ENCODE measurements around the gene TUBB4A. TPM values are rescaled to one million over a fixed set of nuclear protein-coding genes. Genes with fewer than 3 reads are reported as not detected.
A peak's percentile ranks its signal among the peaks of the same experiment; 100 is the strongest.

TUBB4A gene
- total and polyA plus RNA-seq, 2 experiments from 2014 or later = 4.4 to 7.3 TPM

DNA sequence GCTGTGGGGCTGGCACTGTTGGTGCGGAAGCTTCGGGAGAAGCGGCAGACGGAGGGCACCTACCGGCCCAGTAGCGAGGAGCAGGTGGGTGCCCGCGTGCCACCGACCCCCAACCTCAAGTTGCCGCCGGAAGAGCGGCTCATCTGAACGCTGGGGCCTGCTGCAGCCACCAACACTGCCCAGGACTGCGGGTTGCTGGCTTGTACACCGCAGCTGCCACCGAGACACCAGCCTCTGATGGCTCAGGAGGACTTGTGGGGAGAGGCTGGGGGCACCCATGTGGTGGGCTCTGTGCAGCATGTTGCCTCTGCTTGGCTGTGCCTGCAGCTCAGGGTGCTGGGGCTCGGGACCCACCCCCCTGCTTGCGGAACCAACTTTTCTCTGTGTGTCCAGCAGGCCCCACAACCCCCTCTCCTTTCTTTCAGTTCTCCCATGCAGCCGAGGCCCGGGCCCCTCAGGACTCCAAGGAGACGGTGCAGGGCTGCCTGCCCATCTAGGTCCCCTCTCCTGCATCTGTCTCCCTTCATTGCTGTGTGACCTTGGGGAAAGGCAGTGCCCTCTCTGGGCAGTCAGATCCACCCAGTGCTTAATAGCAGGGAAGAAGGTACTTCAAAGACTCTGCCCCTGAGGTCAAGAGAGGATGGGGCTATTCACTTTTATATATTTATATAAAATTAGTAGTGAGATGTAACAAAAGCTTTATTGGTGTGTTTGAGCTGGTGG is 35.4 kb downstream of the TUBB4A start:
- Histone ChIP-seq H3K4me3 (no peak overlapping the region), H3K27ac (no peak overlapping the region), H3K9me2 (replicated peaks; ENCODE audit: insufficient read depth) (no peaks in the 10 kb centered on the region), H3K36me3 (replicated peaks; ENCODE audit: insufficient read depth, low read depth) (no peaks in the 10 kb centered on the region), H3K4me2 (no peak overlapping the region), H3K79me2 (peaks cover 15% of the 10 kb centered on the region), H3K9me3 (ENCODE audit: low read depth) (no peaks in the 10 kb centered on the region), H4K20me1 (ENCODE audit: insufficient read depth, poor library complexity, severe bottlenecking) (peaks cover 4% of the 10 kb centered on the region), H3K4me1 (ENCODE audit: insufficient read depth) (no peaks in the 10 kb centered on the region), H3K27me3 (no peaks in the 10 kb centered on the region), H2AFZ (no peak overlapping the region)
- DNase-seq (ENCODE audit: low spot score) = no peak
- WGBS (ENCODE audit: low lambda C conversion rate, missing lambda C conversion rate) = 93% methylated on average over 21 of the region's 21 CpGs
- TF ChIP-seq, protein P1, sequence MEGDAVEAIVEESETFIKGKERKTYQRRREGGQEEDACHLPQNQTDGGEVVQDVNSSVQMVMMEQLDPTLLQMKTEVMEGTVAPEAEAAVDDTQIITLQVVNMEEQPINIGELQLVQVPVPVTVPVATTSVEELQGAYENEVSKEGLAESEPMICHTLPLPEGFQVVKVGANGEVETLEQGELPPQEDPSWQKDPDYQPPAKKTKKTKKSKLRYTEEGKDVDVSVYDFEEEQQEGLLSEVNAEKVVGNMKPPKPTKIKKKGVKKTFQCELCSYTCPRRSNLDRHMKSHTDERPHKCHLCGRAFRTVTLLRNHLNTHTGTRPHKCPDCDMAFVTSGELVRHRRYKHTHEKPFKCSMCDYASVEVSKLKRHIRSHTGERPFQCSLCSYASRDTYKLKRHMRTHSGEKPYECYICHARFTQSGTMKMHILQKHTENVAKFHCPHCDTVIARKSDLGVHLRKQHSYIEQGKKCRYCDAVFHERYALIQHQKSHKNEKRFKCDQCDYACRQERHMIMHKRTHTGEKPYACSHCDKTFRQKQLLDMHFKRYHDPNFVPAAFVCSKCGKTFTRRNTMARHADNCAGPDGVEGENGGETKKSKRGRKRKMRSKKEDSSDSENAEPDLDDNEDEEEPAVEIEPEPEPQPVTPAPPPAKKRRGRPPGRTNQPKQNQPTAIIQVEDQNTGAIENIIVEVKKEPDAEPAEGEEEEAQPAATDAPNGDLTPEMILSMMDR (IDR thresholded peaks at IDR 0.05; ENCODE audit: poor library complexity) = no peak
- no peak for TF ChIP-seq EZH2 (IDR thresholded peaks at IDR 0.05; ENCODE audit: borderline replicate concordance)
- no peak for TF ChIP-seq EZH2phosphoT487 (IDR thresholded peaks at IDR 0.05; ENCODE audit: low read depth, severe bottlenecking, unreplicated experiment)

DNA sequence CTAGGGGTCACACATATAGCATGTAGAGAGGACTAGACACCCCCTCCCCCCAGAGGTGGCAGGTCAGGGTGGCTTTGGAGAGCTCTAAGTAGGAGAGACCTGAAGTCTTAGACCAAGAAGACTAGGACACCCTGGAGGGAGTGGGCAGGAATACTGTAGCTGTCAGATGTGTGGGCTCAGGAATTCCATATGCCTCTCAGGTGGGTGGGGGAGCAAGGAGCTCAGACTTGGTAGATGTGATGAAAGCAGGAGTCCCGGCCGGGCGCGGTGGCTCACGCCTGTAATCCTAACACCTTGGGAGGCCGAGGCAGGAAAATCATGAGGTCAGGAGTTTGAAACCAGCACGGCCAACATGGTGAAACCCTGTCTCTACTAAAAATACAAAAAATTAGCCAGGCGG is 36.4 kb downstream of the TUBB4A start:
- Histone ChIP-seq H3K27ac (no peak overlapping the region), H3K4me3 (no peak overlapping the region), H3K79me2 (peaks cover 15% of the 10 kb centered on the region)

DNA sequence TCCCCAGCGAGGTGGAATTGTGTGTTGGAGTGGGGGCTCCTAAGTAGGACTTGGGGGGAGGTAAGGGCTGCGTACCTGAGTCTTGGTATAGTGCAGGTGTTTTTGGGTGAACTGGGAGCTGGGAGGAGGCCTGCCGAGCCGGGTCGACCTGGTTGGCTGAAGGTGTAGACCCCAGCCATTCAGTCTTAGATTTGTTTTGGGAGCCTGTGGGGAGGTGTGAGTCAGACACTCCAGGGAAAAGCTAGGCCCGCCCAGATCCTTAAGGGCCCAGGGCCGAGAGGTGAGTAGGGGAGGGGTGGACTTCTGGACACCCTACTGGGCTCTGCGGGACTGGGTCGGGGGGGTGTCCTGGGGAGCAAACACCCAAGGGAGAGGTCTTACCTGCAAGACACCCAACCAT is 37.1 kb downstream of the TUBB4A start:
- Histone ChIP-seq H3K79me2 (peaks cover 15% of the 10 kb centered on the region), H3K27me3 (no peaks in the 10 kb centered on the region), H3K4me3 (peak overlapping the region; percentile 75), H3K9me3 (ENCODE audit: low read depth) (no peaks in the 10 kb centered on the region), H3K27ac (peak overlapping the region; percentile 96), H3K9me2 (replicated peaks; ENCODE audit: insufficient read depth) (no peaks in the 10 kb centered on the region), H2AFZ (no peak overlapping the region), H4K20me1 (ENCODE audit: insufficient read depth, poor library complexity, severe bottlenecking) (peaks cover 4% of the 10 kb centered on the region), H3K36me3 (replicated peaks; ENCODE audit: insufficient read depth, low read depth) (no peaks in the 10 kb centered on the region), H3K4me2 (peak overlapping the region; percentile 81), H3K4me1 (ENCODE audit: insufficient read depth) (no peaks in the 10 kb centered on the region)
- 12% methylated on average over 8 of the region's 9 CpGs for WGBS (ENCODE audit: low lambda C conversion rate, missing lambda C conversion rate)
- peak; percentile 33 for DNase-seq (ENCODE audit: low spot score)
- TF ChIP-seq EZH2 (IDR thresholded peaks at IDR 0.05; ENCODE audit: borderline replicate concordance) (no peak), EZH2phosphoT487 (IDR thresholded peaks at IDR 0.05; ENCODE audit: low read depth, severe bottlenecking, unreplicated experiment) (no peak)
- TF ChIP-seq, protein P1 (IDR thresholded peaks at IDR 0.05; ENCODE audit: poor library complexity) = no peak

More for the DNA sequence above, 36.4 kb downstream of the TUBB4A start:
- no peaks in the 10 kb centered on the region for H3K9me2 ChIP-seq (replicated peaks; ENCODE audit: insufficient read depth)
- H3K27me3 ChIP-seq = no peaks in the 10 kb centered on the region
- H3K9me3 ChIP-seq (ENCODE audit: low read depth) = no peaks in the 10 kb centered on the region
- H3K36me3 ChIP-seq (replicated peaks; ENCODE audit: insufficient read depth, low read depth) = no peaks in the 10 kb centered on the region
- no peaks in the 10 kb centered on the region for H3K4me1 ChIP-seq (ENCODE audit: insufficient read depth)
- DNase-seq (ENCODE audit: low spot score) = no peak
- no peak overlapping the region for H2AFZ ChIP-seq
- H4K20me1 ChIP-seq (ENCODE audit: insufficient read depth, poor library complexity, severe bottlenecking) = peaks cover 4% of the 10 kb centered on the region
- 90% methylated on average over 8 of the region's 8 CpGs for WGBS (ENCODE audit: low lambda C conversion rate, missing lambda C conversion rate)
- peak overlapping the region; percentile 81 for H3K4me2 ChIP-seq
- TF ChIP-seq EZH2 (IDR thresholded peaks at IDR 0.05; ENCODE audit: borderline replicate concordance) = no peak
- TF ChIP-seq, protein P1 (IDR thresholded peaks at IDR 0.05; ENCODE audit: poor library complexity) = no peak
- TF ChIP-seq EZH2phosphoT487 (IDR thresholded peaks at IDR 0.05; ENCODE audit: low read depth, severe bottlenecking, unreplicated experiment) = no peak
